Ascending aorta (tissue), 2 donors: ENCODE data around the gene CIDEB. TPM values are rescaled to one million over a fixed set of nuclear protein-coding genes. Genes with fewer than 3 reads are reported as not detected.

Experiments used
- DNase-seq, 2 donors: peaks; one replicate each; pipeline ENCODE4 v3.0.0-alpha.2; 2019; ENCODE audit warnings: low spot score in 2 of 2
- H3K27ac ChIP-seq, 2 donors: fragments of 200-600 bp; sonication (generic); one replicate each; pipeline ENCODE4 v1.5.1; 2016 to 2017; ENCODE audit warnings: mild to moderate bottlenecking in 1 of 2
- H3K27me3 ChIP-seq: fragments of 200-600 bp; sonication (generic); one replicate; pipeline ENCODE4 v1.5.1; 2017
- H3K36me3 ChIP-seq, 2 donors: fragments of 200-600 bp; sonication (generic); one replicate each; pipeline ENCODE4 v1.5.1; 2016
- H3K4me1 ChIP-seq, 2 donors: fragments of 200-600 bp; sonication (generic); one replicate each; pipeline ENCODE4 v1.5.1; 2016 to 2017; ENCODE audit warnings: mild to moderate bottlenecking in 1 of 2
- H3K4me3 ChIP-seq, 2 donors: fragments of 200-600 bp; sonication (generic); one replicate each; pipeline ENCODE4 v1.5.1; 2016 to 2017; ENCODE audit warnings: mild to moderate bottlenecking in 1 of 2
- H3K9me3 ChIP-seq, 2 donors: fragments of 200-600 bp; sonication (generic); one replicate each; pipeline ENCODE4 v1.5.1; 2016
- CTCF ChIP-seq, 3 experiments: fragments of 200-600 bp in 2 of 3; fragments of 450-650 bp in 1 of 3; sonication (generic) in 2 of 3; IDR thresholded peaks; one replicate each; pipeline ENCODE4 v1.5.1; 2016 to 2019; ENCODE audit warnings: antibody characterized with exemption in 3 of 3, mild to moderate bottlenecking in 1 of 3, moderate library complexity in 1 of 3
- intact Hi-C: fragments of 100-400 bp; cut with DNase I; formaldehyde crosslinking; loops from one replicate; pipeline ENCODE4 v1.15.1; 2023
- total RNA-seq: library from RNA; depleted of rRNA; stranded (reverse); fragments of >200 nt; gene quantifications from one replicate; pipeline ENCODE4 v1.1.0, GENCODE V29; 2016

The CIDEB gene
- total RNA-seq, 1 donor from 2014 or later = 72.8 TPM

DNA sequence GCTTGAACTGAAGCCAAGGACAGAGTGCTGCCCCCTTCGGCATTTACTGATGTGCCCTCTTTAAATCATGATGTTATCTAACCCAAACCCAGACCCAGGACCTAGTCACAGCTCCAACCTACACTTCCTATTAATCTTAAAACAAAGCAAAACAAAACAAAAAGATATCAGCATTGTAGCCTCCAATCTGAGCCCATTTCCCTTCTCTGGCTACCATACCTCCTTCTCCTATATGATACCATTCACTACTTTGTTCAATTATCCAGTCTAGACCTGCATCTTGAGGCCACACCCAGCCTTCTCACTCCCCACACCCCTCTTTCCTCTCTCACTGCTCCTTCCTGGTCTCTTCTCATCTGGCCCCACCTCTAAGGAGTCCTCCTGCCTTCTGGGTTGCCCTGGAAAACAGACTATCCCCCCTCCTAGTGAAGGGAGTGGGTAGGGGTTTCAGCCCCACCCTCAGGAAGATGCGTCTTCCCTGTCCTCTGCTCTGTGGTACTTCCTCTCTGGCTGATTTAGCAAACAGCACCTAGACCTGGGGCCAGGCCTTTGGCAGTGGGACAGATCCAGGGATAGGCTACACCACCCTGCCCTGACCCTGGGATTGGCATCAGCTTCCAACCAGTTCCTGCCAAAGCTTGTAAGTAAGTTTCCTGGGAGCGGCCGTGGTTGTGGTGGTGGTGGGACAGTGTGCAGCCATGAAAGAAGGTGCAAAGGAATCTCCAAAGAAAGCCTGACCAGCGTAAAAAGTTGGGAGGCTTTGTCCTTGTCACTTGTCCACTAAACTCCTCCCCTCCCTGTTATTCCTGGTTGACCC, 6.8 kb upstream of the CIDEB start:
- H3K4me1 ChIP-seq = peaks cover 8 to 17% of the 10 kb centered on the region in 2 donors
- H3K27me3 ChIP-seq = peaks cover 4% of the 10 kb centered on the region
- DNase-seq = no peak
- no peak overlapping the region for H3K27ac ChIP-seq
- no peak overlapping the region for H3K4me3 ChIP-seq
- no peaks in the 10 kb centered on the region for H3K36me3 ChIP-seq
- H3K9me3 ChIP-seq = no peaks in the 10 kb centered on the region
- intact Hi-C loops = no loop called here
- no peak for TF ChIP-seq CTCF (IDR thresholded peaks at IDR 0.05)

- Histone ChIP-seq H3K9me3 (no peaks in the 10 kb centered on the region), H3K4me3 (no peak overlapping the region), H3K27ac (peak overlapping the region in 1 of 2 donors; percentile 19), H3K4me1 (peaks cover 8 to 17% of the 10 kb centered on the region in 2 donors), H3K36me3 (no peaks in the 10 kb centered on the region), H3K27me3 (peaks cover 4% of the 10 kb centered on the region)
- no peak for DNase-seq
- intact Hi-C loops = no loop called here
- no peak for TF ChIP-seq CTCF (IDR thresholded peaks at IDR 0.05)
Measured at GRCh38 chr14:24313913-24314312, 6.1 kb upstream of the CIDEB start.

- Histone ChIP-seq H3K4me1 (peaks cover 8 to 17% of the 10 kb centered on the region in 2 donors), H3K27me3 (peaks cover 4% of the 10 kb centered on the region), H3K9me3 (no peaks in the 10 kb centered on the region), H3K4me3 (no peak overlapping the region), H3K27ac (peak overlapping the region; percentile 45 to 65), H3K36me3 (no peaks in the 10 kb centered on the region)
- intact Hi-C loops = no loop called here
- no peak for DNase-seq
- no peak for TF ChIP-seq CTCF (IDR thresholded peaks at IDR 0.05)
Measured at GRCh38 chr14:24312736-24313507, 5.1 kb upstream of the CIDEB start.

GRCh38 chr14:24311837-24312615, 4.2 kb upstream of the CIDEB start:
- Histone ChIP-seq H3K27me3 (peaks cover 4% of the 10 kb centered on the region), H3K27ac (peak overlapping the region; percentile 65 to 68), H3K9me3 (no peaks in the 10 kb centered on the region), H3K4me3 (peak overlapping the region; percentile 61 to 68), H3K36me3 (peaks cover 0 to 1% of the 10 kb centered on the region in 2 donors), H3K4me1 (peaks cover 8 to 20% of the 10 kb centered on the region in 2 donors)
- no peak for TF ChIP-seq CTCF (IDR thresholded peaks at IDR 0.05)
- intact Hi-C loops = loop anchor here (1.0 kb wide), 1 partner anchor 12 kb away; no protein-coding TSS in a partner anchor
- DNase-seq = no peak
